ENCODE results near the gene SLC24A4.

SLC24A4 gene

DNA sequence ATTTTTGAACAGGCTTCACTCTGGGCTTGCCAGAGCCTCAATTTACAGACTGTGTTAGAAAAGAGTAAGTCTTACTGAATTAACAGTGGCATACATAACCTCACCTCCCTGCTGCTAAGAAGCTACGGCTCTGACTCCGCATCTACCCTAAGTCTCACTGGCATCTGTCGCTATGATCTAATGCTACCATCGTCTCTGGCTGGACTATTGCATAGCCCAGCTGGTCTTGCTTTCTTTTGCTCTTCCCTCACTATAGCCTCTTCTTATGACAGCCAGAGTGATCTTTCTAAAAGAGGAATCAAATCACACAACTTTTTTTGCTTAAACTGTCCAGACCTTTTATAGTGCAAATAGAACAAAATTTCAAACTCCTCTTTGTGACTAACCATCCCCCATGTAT is 81.1 kb downstream of the SLC24A4 start:
- TF ChIP-seq CTCF (IDR thresholded peaks at IDR 0.05; ENCODE audit: insufficient read depth, low read length, poor library complexity, severe bottlenecking), result no peak
- DNase-seq (ENCODE audit: extremely low read depth, insufficient read length), result no peak
- Histone ChIP-seq H3K4me3 (replicated peaks; ENCODE audit: low read depth, low read length) (no peak overlapping the region), H3K36me3 (ENCODE audit: control insufficient read depth, insufficient read depth, low read length) (no peaks in the 10 kb centered on the region), H3K27me3 (replicated peaks; ENCODE audit: control insufficient read depth, insufficient read depth, low read length) (no peaks in the 10 kb centered on the region; the same call in 1 of the 2 replicates)

GRCh38 chr14:92404421-92404820 is 81.5 kb downstream of the SLC24A4 start:
- no peaks in the 10 kb centered on the region; the same call in 1 of the 2 replicates for H3K27me3 ChIP-seq (replicated peaks; ENCODE audit: control insufficient read depth, insufficient read depth, low read length)
- H3K36me3 ChIP-seq (ENCODE audit: control insufficient read depth, insufficient read depth, low read length), result no peaks in the 10 kb centered on the region
- no peak for DNase-seq (ENCODE audit: extremely low read depth, insufficient read length)
- no peak for TF ChIP-seq CTCF (IDR thresholded peaks at IDR 0.05; ENCODE audit: insufficient read depth, low read length, poor library complexity, severe bottlenecking)
- no peak overlapping the region for H3K4me3 ChIP-seq (replicated peaks; ENCODE audit: low read depth, low read length)

GRCh38 chr14:92404938-92405337 is 82.0 kb downstream of the SLC24A4 start:
- DNase-seq (ENCODE audit: extremely low read depth, insufficient read length), result no peak
- TF ChIP-seq CTCF (IDR thresholded peaks at IDR 0.05; ENCODE audit: insufficient read depth, low read length, poor library complexity, severe bottlenecking), result no peak
- Histone ChIP-seq H3K27me3 (replicated peaks; ENCODE audit: control insufficient read depth, insufficient read depth, low read length) (no peaks in the 10 kb centered on the region; the same call in 1 of the 2 replicates), H3K4me3 (replicated peaks; ENCODE audit: low read depth, low read length) (no peak overlapping the region), H3K36me3 (ENCODE audit: control insufficient read depth, insufficient read depth, low read length) (no peaks in the 10 kb centered on the region)

- Histone ChIP-seq H3K36me3 (ENCODE audit: control insufficient read depth, insufficient read depth, low read length) (no peaks in the 10 kb centered on the region), H3K27me3 (replicated peaks; ENCODE audit: control insufficient read depth, insufficient read depth, low read length) (no peaks in the 10 kb centered on the region; the same call in 1 of the 2 replicates), H3K4me3 (replicated peaks; ENCODE audit: low read depth, low read length) (no peak overlapping the region)
- TF ChIP-seq CTCF (IDR thresholded peaks at IDR 0.05; ENCODE audit: insufficient read depth, low read length, poor library complexity, severe bottlenecking), result no peak
- no peak for DNase-seq (ENCODE audit: extremely low read depth, insufficient read length)
Observed at GRCh38 chr14:92407410-92407809, 84.4 kb downstream of the SLC24A4 start.

DNA sequence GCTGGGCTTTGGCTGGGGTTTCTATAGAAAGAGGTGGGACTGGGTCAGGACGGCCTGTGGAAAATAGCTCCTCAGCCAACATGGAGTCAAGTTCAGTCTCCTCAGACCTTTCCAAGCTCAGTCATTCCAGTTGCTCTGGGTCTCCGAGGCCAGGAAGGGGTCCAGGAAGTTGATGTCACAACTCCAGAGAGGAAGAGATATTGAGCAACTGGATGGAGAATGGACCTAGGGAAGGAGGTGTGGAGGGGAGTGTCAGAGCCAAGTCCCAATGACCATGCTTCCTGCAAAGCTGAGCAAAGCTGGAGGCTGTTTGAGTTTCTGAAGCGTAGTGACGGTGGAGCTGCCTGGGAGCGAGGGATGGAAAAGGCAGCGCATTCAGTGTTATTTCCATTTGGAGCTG is 86.1 kb downstream of the SLC24A4 start:
- Histone ChIP-seq H3K36me3 (ENCODE audit: control insufficient read depth, insufficient read depth, low read length) (no peaks in the 10 kb centered on the region), H3K4me3 (replicated peaks; ENCODE audit: low read depth, low read length) (no peak overlapping the region), H3K27me3 (replicated peaks; ENCODE audit: control insufficient read depth, insufficient read depth, low read length) (no peaks in the 10 kb centered on the region; the same call in 1 of the 2 replicates)
- DNase-seq (ENCODE audit: extremely low read depth, insufficient read length), result no peak
- TF ChIP-seq CTCF (IDR thresholded peaks at IDR 0.05; ENCODE audit: insufficient read depth, low read length, poor library complexity, severe bottlenecking), result no peak

GRCh38 chr14:92411135-92411534 is 88.2 kb downstream of the SLC24A4 start:
- no peak overlapping the region for H3K4me3 ChIP-seq (replicated peaks; ENCODE audit: low read depth, low read length)
- H3K27me3 ChIP-seq (replicated peaks; ENCODE audit: control insufficient read depth, insufficient read depth, low read length), result no peaks in the 10 kb centered on the region; the same call in 1 of the 2 replicates
- no peak for DNase-seq (ENCODE audit: extremely low read depth, insufficient read length)
- H3K36me3 ChIP-seq (ENCODE audit: control insufficient read depth, insufficient read depth, low read length), result no peaks in the 10 kb centered on the region
- no peak for TF ChIP-seq CTCF (IDR thresholded peaks at IDR 0.05; ENCODE audit: insufficient read depth, low read length, poor library complexity, severe bottlenecking)
